Kidney (tissue), 14 donors: ENCODE results near the gene ALPL. TPM values are rescaled to one million over a fixed set of nuclear protein-coding genes. Genes with fewer than 3 reads are reported as not detected.

Experiments
- DNase-seq, 5 donors: peaks; one replicate each; pipeline ENCODE4 v3.0.0-alpha.2; 2013 to 2020
- FAIRE-seq: peaks from 2 replicates; lab custom pipeline; 2012; peaks lifted over from hg19 to GRCh38; lab: Jason Lieb, UNC
- H3K27ac ChIP-seq, 2 donors: one replicate each; pipeline ENCODE4 v1.7.0; 2013; ENCODE audit warnings: low read depth in 2 of 2, low read length in 2 of 2, inconsistent platforms in 1 of 2
- H3K27me3 ChIP-seq: one replicate; pipeline ENCODE4 v1.7.1; 2013; ENCODE audit warnings: low read length, inconsistent platforms; ENCODE audit not compliant: control insufficient read depth, insufficient read depth
- H3K36me3 ChIP-seq, 3 donors: one replicate each; pipeline versions ENCODE4 v1.7.0 to v1.7.1; 2013; ENCODE audit warnings: low read length in 3 of 3, control low read depth in 1 of 3, inconsistent platforms in 1 of 3; ENCODE audit not compliant: insufficient read depth in 3 of 3, control insufficient read depth in 2 of 3
- H3K4me1 ChIP-seq, 3 donors: one replicate each; pipeline versions ENCODE4 v1.7.0 to v1.7.1; 2013; ENCODE audit warnings: low read length in 3 of 3, inconsistent platforms in 1 of 3, low read depth in 1 of 3; ENCODE audit not compliant: control insufficient read depth in 2 of 3, insufficient read depth in 2 of 3
- H3K4me3 ChIP-seq, 3 donors: one replicate each; pipeline versions ENCODE4 v1.7.0 to v1.8.1; 2013; ENCODE audit warnings: low read length in 3 of 3, control low read depth in 1 of 3, inconsistent platforms in 1 of 3
- H3K9ac ChIP-seq, 3 donors: one replicate each; pipeline versions ENCODE4 v1.7.0 to v1.7.1; 2013; ENCODE audit warnings: low read length in 3 of 3, control low read depth in 1 of 3, inconsistent platforms in 1 of 3
- H3K9me3 ChIP-seq, 3 donors: one replicate each; pipeline versions ENCODE4 v1.7.0 to v1.7.1; 2013; ENCODE audit warnings: low read length in 3 of 3, control low read depth in 1 of 3, inconsistent platforms in 1 of 3; ENCODE audit not compliant: control insufficient read depth in 2 of 3, insufficient read depth in 1 of 3
- CTCF ChIP-seq: IDR thresholded peaks from 3 replicates; pipeline ENCODE4 v1.5.1; 2012; ENCODE audit warnings: mild to moderate bottlenecking, moderate library complexity, borderline replicate concordance; ENCODE audit not compliant: insufficient read depth; ENCODE audit errors: extremely low read depth
- intact Hi-C: fragments of 100-400 bp; cut with DNase I; formaldehyde crosslinking; loops from one replicate; pipeline ENCODE4 v1.11.1; 2022
- polyA plus RNA-seq: library from polyadenylated mRNA; stranded (reverse); fragments of 350-450 nt; fragmentation: Illumina TruSeq; extraction: RNeasy Lipid Tissue Mini Kit (QIAGEN cat#74804); gene quantifications from one replicate; pipeline ENCODE4 v1.2.3, GENCODE V29; 2014; ENCODE audit warnings: low read depth, low replicate concordance; ENCODE audit not compliant: insufficient read depth
- total RNA-seq: library from RNA; stranded (reverse); fragmentation: NEBNext Ultra II Directional; extraction: Animal tissue kit (Norgen Biotek cat#: 25700); gene quantifications from one replicate; pipeline ENCODE4 v1.2.1, GENCODE V29; 2021
- donor health status: control.
- donor health status: control.
- donor health status: control.
- donor health status: control.
- donor health status: control.
- donor health status: DM: yes; HTN: yes; CAD: no.
- donor health status: Normal renal cell carcinoma (clear cell type).

ALPL gene
- total and polyA plus RNA-seq, 2 donors from 2014 or later: 8.4 to 133 TPM

GRCh38 chr1:21626921-21627339 lies 117.7 kb downstream of the ALPL start:
- FAIRE-seq (no peak), DNase-seq (no peak)
- no peak for TF ChIP-seq CTCF
- H3K27me3 ChIP-seq: no peaks in the 10 kb centered on the region
- no peaks in the 10 kb centered on the region for H3K9me3 ChIP-seq
- no peaks in the 10 kb centered on the region for H3K36me3 ChIP-seq
- peak overlapping the region in 1 of 3 donors; percentile 19 for H3K9ac ChIP-seq
- intact Hi-C loops: no loop called here
- peaks cover 0 to 27% (median 19%) of the 10 kb centered on the region in 3 donors for H3K4me1 ChIP-seq
- H3K4me3 ChIP-seq: no peak overlapping the region
- peak overlapping the region; percentile 25 to 57 for H3K27ac ChIP-seq

Other genes with a start within 250 kb of the ALPL start
- 128 TPM for gene ECE1, start 219.0 kb upstream of the ALPL start, total RNA-seq
- 30.8 TPM for gene ECE1, start 219.0 kb upstream of the ALPL start, polyA plus RNA-seq
- gene NBPF3, start 69.3 kb upstream of the ALPL start, total RNA-seq: 12.0 TPM
- 5.5 TPM for gene NBPF3, start 69.3 kb upstream of the ALPL start, polyA plus RNA-seq
- 39.2 TPM for gene RAP1GAP, start 159.9 kb downstream of the ALPL start, total RNA-seq
- gene RAP1GAP, start 159.9 kb downstream of the ALPL start, polyA plus RNA-seq: 200 TPM